GM19025 (cell line): Measurements from ENCODE around the gene CDK5RAP1.

Experiments used
- ATAC-seq: cut with Tn5 transposase; IDR thresholded peaks from one replicate; pipeline ENCODE4 v1.9.1; 2021; ENCODE audit warnings: mild to moderate bottlenecking, low read depth, moderate library complexity; ENCODE audit not compliant: unreplicated experiment

CDK5RAP1 gene

DNA sequence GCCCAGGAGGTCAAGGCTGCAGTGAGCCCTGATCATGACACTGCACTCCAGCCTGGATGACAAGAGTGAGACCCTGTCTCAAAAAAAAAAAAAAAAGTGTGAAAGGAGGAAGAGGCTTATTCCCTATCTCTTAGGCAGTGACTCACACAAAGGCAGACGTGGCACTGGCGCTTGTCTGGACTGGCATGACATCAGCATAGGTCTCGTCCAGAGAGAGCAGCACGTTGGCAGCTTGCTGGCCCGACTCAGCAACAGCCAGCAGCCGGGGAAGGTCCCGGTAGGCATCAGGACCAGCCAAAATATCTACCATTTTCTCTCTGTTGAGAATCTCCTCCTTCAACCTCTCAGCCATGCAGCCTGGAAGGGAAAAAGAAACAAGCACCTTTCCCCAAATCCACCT is 14.1 kb downstream of the CDK5RAP1 start:
- ATAC-seq, result no peak

DNA sequence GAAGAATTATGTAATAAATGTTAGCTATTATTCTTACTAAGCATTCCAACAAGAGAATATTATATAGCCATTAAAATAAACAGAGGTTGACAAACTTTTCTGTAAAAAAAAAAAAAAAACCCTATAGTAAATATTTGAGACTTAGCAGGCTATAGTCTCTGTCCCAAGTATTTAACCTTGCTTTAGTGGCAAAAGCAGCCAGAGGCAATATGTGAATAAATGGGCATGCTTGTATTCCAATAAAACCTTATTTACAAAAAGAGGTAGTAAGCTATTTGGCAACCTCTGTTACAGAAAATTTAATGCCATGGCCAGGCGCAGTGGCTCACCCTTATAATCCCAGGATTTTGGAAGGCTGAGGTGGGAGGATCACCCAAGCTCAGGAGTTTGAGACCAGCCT is 14.6 kb downstream of the CDK5RAP1 start:
- no peak for ATAC-seq

DNA sequence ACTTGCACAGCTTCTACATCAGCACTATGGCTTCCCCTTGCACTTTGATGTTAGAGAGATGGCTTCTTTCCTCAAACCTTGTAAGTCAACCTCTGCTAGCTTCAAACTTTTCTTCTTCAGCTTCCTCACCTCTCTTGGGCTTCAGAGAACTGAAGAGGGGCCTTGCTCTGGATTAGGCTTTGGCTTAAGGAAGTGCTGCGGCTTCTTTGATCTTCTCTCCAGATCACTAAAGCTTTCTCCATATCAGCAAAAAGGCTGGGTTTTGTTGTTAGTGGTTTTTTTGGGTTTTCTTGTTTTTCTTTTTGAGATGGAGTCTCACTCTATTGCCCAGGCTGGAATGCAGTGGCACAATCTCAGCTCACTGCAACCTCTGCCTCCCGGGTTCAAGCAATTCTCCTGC is 24.0 kb downstream of the CDK5RAP1 start:
- no peak for ATAC-seq

DNA sequence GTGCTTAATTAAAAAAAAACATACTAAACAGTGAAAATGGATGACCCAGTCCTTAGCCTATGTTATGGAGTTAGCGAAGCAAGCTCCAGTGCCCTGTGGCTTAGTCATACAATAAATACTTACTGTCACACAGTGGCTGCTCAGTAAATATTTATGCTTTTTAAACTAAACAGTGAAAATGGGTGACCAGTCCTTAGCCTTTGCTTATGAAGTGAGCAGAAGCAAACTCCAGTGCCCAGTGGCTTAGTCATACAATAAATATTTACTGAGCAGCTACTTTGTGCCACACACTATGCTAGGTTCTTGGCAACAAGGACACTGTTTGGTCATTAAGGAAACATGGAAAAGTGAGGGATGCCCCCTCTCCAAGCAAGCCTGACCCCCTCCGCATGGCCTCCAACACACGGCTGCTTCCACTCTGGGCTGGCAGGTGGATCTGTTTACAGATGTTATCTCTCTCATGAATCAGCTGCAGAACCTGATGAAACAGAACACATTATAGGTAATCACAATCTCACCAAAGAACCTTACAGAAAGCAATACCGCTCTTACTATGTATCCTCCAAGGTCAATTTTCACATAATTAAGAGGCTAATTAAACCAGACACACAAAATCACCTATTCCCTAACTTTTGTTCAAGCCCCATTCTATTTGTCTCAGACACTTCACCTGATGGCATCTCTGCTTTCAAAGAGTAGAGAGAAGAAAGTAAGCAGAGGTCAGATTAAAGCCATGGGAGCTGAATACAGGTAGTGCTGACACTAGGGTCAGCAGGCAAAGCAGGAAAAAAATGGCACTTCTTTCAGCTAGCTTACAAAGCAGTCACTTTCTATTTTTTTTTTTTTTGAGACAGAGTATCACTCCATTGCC is 27.3 kb downstream of the CDK5RAP1 start:
- ATAC-seq, result no peak

GRCh38 chr20:33372993-33373441 is 28.3 kb downstream of the CDK5RAP1 start:
- ATAC-seq, result no peak

GRCh38 chr20:33370291-33370690 is 31.0 kb downstream of the CDK5RAP1 start:
- ATAC-seq, result no peak

DNA sequence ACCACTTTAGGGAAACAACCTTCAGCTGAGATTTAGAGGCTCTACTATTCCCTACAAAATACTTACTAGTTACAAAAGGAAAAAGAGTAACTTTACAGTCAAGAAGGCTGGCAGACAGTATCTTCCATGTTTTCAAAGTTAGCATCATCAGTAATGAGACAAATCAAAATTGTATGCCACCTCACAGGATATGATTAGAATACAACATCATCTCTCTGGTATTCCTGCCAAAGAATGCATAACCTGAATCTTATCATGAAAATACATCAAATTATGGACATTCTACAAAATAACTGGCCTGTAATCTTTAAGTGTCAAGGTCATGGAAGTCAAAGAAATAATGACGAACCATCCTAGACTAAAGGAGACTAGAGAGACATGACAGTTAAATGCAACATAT is 38.4 kb downstream of the CDK5RAP1 start:
- ATAC-seq, result no peak

GRCh38 chr20:33359399-33360261 is 41.7 kb downstream of the CDK5RAP1 start:
- no peak for ATAC-seq

- ATAC-seq, result no peak
Measured at GRCh38 chr20:33353013-33353402, 48.3 kb downstream of the CDK5RAP1 start.

DNA sequence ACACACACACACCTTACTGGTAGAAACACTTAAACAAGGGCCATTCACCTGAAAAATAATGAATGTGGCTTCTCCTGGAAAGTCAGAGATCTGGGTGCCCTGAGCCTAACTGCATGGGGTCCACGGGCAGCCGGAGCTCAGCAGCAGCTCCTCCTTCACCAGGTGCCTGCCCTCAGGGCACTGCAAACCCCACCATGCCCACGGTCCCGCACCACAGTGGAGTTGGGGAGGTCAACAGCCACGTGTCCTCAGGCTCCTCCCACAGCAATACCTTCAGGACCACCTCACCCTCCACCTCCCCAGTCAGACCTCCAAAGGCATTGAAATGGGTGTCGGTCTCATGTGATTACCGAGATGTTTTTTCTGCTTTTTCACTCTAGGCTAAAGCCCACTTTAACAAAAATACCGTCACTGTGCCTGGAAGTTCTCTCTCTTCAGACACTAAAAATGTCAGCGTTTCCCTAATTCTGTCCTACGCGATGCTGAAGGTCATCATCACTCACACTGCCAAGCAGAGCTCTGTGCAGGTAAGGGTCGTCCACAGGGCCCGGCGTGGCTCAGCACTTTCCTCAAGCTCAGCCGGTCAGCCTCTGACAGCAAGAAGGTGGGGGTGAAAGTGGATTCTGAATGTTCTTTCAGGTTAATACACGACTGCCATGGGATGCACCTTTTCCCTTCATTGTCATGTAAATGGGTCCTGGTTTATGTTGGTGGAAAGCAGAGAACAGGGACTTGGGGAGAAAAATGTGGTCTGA is 48.9 kb downstream of the CDK5RAP1 start:
- ATAC-seq, result no peak

GRCh38 chr20:33351696-33352095 is 49.6 kb downstream of the CDK5RAP1 start:
- no peak for ATAC-seq

DNA sequence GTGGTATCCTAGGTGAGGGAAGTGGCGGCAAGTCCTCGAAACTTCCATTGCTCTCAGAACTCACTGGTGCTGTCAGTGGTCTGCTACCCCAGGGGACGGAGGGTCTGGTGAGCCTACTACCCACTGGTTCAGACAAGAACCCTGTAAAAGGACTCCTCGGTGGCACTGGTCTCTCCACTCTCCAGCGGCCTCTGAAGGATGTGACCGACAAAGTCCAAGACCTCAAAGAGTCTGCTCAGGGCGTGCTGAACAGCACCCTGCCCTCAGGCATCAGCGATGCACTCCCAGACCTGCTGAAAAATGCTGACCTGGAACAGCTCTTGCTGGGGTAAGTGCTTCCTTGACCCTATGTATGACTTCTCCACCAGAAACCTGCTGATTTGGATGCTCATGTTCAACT is 51.8 kb downstream of the CDK5RAP1 start:
- ATAC-seq, result no peak

DNA sequence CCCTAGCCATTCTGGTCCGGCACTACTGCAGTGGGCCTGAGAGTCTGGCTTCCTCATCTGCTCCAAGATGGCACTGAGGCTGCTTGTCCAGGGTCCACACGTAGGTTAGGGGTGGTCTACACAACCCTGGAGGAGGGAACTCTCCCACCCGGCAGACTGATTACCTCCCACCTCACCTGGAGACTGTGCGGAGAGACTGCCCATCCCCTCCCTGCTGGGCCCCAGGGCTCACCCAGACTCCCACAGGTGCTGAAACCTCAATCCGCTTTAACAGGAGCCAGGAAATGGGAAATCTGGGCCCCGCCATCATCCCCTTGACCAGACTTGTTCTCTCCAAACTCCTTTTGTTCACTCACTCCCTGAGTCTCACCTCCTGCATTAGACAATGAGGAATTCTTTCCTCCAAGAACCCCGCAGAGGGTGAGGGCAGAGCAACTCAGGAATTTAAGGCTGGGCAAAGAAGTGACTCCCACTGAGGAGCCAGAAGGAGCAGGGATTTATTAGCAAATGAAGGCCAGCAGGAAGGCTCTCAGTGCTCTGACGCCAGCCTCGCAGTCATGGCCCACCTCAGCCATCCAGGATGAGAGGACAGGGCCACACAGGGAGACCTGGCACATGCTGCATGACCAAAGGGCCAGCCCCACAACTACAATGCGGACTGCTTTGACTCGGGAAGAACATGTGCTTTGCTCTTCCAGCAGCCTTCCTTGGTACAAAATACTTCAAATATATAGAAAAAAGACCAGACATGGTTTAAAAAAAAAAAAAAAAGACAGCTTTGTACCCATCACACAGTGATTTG is 53.0 kb downstream of the CDK5RAP1 start:
- ATAC-seq, result no peak

DNA sequence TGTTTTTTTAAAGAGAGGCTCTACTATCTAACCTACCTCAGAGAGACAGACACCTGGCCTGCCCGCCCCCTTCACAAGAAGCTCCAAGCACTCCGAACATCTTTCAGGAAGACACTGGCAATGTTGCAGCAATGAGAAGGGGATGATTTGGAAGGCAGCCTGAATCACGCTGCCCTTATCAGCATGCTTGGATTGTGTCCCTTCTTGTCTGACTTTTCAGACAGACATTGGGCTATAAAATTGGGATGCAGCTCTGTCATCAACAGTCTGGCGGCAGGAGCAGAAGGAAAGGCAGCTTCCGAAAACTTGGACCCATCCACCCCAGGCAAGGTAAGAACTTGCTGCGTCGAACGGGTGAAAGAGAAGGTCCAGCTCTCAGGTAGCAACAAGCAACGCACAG is 56.0 kb downstream of the CDK5RAP1 start:
- ATAC-seq, result no peak

DNA sequence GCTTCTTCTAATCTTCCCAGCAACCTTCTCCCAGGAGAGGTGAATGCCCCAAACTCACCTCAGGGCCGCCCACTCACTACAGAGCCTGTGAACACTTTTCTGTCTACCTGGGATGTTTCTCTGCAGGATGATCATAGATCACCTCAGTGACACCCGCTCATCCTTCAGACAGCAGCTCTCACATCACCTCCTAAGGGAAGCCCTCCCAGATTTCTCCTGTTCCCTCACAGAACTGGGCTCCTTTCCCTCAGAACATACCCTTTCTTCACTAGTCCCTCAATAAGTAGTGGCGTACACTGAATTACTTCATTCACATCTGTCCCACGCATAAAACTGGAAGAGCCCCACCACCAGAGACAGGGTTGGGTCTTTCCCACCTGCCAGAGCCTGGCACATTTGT is 57.8 kb downstream of the CDK5RAP1 start:
- no peak for ATAC-seq

GRCh38 chr20:33339515-33340058 is 61.7 kb downstream of the CDK5RAP1 start:
- ATAC-seq, result no peak

DNA sequence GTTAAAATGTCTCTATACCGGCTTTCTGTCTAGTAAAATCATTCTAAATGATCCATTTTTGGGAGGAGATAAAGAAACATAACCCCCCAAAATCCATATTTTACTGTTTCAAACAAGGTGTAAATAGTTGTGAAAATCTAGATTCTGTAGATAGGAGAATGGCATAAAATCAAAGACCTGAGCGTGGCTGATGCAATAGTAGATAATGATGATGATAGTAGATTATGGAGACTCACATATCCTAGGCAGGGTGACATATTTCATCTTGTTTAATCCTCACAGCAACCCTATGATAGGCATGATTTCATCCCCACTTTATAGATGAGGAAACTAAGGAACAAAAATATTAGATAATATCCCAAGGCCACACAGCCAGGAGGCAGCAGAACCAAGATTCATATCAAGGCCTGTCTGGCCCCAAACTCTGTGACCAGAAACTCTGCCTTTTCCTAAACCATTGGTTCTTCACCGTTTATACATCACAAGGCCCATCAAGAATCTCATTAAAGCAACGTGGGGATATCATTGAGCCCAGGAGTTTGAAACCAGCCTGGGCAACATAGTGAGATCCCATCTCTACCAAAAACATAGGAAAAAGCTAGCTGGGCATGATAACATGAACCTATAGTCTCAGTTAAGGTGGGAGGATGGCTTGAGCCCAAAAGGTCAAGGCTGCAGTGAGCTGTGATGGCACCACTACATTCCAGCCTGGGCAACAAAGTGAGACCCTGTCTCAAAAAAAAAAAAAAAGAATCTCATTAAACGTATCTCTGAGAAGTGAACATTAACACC is 62.7 kb downstream of the CDK5RAP1 start:
- no peak for ATAC-seq

- no peak for ATAC-seq
Measured at GRCh38 chr20:33337531-33338165, 63.7 kb downstream of the CDK5RAP1 start.
